Measurements from ENCODE around the gene THRA.
A peak's percentile ranks its signal among the peaks of the same experiment; 100 is the strongest.

The THRA gene

GRCh38 chr17:40071313-40072039 lies 8.7 kb downstream of the THRA start:
- H3K4me3 ChIP-seq (ENCODE audit: low read depth, low read length), result peak overlapping the region; percentile 16; the same call in 1 of the 2 replicates
- DNase-seq (ENCODE audit: low read depth), result no peak
- no peak for TF ChIP-seq CTCF (IDR thresholded peaks at IDR 0.05; ENCODE audit: control insufficient read depth, extremely low read depth, insufficient read depth)

GRCh38 chr17:40072040-40072734 lies 9.4 kb downstream of the THRA start:
- DNase-seq (ENCODE audit: low read depth), result peak; percentile 68

GRCh38 chr17:40072735-40073346 lies 10.1 kb downstream of the THRA start:
- no peak for DNase-seq (ENCODE audit: low read depth)
- no peak overlapping the region for H3K4me3 ChIP-seq (ENCODE audit: low read depth, low read length)
- TF ChIP-seq CTCF (IDR thresholded peaks at IDR 0.05; ENCODE audit: control insufficient read depth, extremely low read depth, insufficient read depth), result no peak

More at GRCh38 chr17:40072040-40072734, 9.4 kb downstream of the THRA start:
- TF ChIP-seq CTCF (IDR thresholded peaks at IDR 0.05; ENCODE audit: control insufficient read depth, extremely low read depth, insufficient read depth), result no peak
- H3K4me3 ChIP-seq (ENCODE audit: low read depth, low read length), result peak overlapping the region; percentile 16; the same call in 1 of the 2 replicates

GRCh38 chr17:40073454-40074174 lies 10.8 kb downstream of the THRA start:
- TF ChIP-seq CTCF (IDR thresholded peaks at IDR 0.05; ENCODE audit: control insufficient read depth, extremely low read depth, insufficient read depth), result no peak
- no peak for DNase-seq (ENCODE audit: low read depth)
- H3K4me3 ChIP-seq (ENCODE audit: low read depth, low read length), result no peak overlapping the region

- TF ChIP-seq CTCF (IDR thresholded peaks at IDR 0.05; ENCODE audit: control insufficient read depth, extremely low read depth, insufficient read depth), result no peak
- H3K4me3 ChIP-seq (ENCODE audit: low read depth, low read length), result no peak overlapping the region
- DNase-seq (ENCODE audit: low read depth), result no peak
Observed at GRCh38 chr17:40074175-40074512, 11.4 kb downstream of the THRA start.

GRCh38 chr17:40074871-40075200 lies 12.1 kb downstream of the THRA start:
- peak overlapping the region; percentile 6 for H3K4me3 ChIP-seq (ENCODE audit: low read depth, low read length)
- DNase-seq (ENCODE audit: low read depth), result no peak
- no peak for TF ChIP-seq CTCF (IDR thresholded peaks at IDR 0.05; ENCODE audit: control insufficient read depth, extremely low read depth, insufficient read depth)

All from LNCaP clone FGC (cell line).